Heart left ventricle (tissue), 13 donors: ENCODE results near the gene CHRNA1.

Source experiments
- POLR2A ChIP-seq, 2 donors: fragments of 450-650 bp; IDR thresholded peaks; one replicate each; pipeline ENCODE4 v1.6.1; 2017; ENCODE audit warnings: antibody characterized with exemption in 2 of 2, mild to moderate bottlenecking in 2 of 2, moderate library complexity in 2 of 2
- TF ChIP-seq, protein P1 (sequence below), 12 donors: fragments of 200-600 bp; sonication (generic) in 4 of 12; IDR thresholded peaks; one replicate each; pipeline versions ENCODE4 v1.5.0 to v1.8.0; 2018 to 2022; ENCODE audit warnings: antibody characterized with exemption in 12 of 12, mild to moderate bottlenecking in 5 of 12
- donor health status: ischemic (EF 13 %, LVEDD 7.1; RV severe dilation, severe dysfunction).
- donor health status: DM: no; HTN: yes; CAD: no.
- donor health status: DM: no; HTN: no; CAD: no.
- donor health status: ischemic (EF 25% LVEDD 6.9; RV normal size, moderate dysfunction).
- donor health status: ischemic (EF 25% LVEDD 5.7; RV mildly dilated, moderate dysfunction).
- donor health status: ischemic (EF 35%, LVEDD 5.7; RV mildly dilated, moderate dysfunction).
- donor health status: nonischemic (EF 11% LVEDD 7.7; RV severe dilation, severe dysfunction).
- donor health status: DM: yes; HTN: yes; CAD: no.
- donor health status: PGD.
- donor health status: ischemic (EF 29% LVEDD 5.4; RV normal size, mild dysfunction).
- donor health status: nonischemic (EF 23%, LVEDD 6.1; RV moderate dilation, normal function).

DNA sequence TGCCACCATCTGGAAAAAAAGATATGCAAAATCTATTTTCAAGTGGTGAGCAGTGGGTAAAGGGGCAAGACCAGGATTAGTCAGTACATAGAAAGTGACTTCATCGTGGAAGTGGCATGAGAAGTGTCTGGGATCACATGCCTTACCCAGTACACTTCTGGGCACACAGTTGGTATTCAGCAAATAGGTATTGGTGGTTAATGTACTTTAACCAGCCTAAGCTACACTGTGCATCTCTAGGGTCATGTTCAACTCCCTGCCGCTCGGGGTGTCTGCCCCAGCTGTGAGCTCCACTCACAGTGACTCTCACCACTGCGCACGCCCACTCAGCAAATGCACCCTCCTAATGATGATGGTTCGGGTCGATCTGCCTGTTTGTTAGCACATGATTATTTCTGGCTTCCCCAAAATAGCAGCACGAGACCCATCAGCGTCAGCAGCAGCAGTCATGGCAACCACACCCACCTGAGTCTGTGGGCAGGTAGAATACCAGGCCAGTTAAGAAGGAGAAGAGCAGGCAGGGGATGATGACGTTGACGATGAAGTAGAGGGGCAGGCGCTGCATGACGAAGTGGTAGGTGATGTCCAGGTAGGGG, 11.1 kb downstream of the CHRNA1 start:
- TF ChIP-seq, protein P1, sequence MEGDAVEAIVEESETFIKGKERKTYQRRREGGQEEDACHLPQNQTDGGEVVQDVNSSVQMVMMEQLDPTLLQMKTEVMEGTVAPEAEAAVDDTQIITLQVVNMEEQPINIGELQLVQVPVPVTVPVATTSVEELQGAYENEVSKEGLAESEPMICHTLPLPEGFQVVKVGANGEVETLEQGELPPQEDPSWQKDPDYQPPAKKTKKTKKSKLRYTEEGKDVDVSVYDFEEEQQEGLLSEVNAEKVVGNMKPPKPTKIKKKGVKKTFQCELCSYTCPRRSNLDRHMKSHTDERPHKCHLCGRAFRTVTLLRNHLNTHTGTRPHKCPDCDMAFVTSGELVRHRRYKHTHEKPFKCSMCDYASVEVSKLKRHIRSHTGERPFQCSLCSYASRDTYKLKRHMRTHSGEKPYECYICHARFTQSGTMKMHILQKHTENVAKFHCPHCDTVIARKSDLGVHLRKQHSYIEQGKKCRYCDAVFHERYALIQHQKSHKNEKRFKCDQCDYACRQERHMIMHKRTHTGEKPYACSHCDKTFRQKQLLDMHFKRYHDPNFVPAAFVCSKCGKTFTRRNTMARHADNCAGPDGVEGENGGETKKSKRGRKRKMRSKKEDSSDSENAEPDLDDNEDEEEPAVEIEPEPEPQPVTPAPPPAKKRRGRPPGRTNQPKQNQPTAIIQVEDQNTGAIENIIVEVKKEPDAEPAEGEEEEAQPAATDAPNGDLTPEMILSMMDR (IDR thresholded peaks at IDR 0.05): no peak
- TF ChIP-seq POLR2A (IDR thresholded peaks at IDR 0.05): no peak
